Psoas muscle (tissue), 8 donors: Measurements from ENCODE around the gene MECR. TPM values are rescaled to one million over a fixed set of nuclear protein-coding genes. Genes with fewer than 3 reads are reported as not detected.

Experiments
- ATAC-seq, 4 donors: fragments of 200-7000 bp; cut with Tn5 transposase; one replicate each; pipeline ENCODE4 v1.9.1; 2020; ENCODE audit warnings: moderate library complexity in 3 of 4, mild to moderate bottlenecking in 2 of 4
- DNase-seq, 2 donors: peaks; one replicate each; pipeline ENCODE4 v3.0.0-alpha.2; 2020
- H3K27ac ChIP-seq: fragments of 200-600 bp; one replicate; pipeline ENCODE4 v1.8.0; 2022
- H3K27me3 ChIP-seq, 3 donors: fragments of 200-600 bp in 1 of 3; one replicate each; pipeline versions ENCODE4 v1.6.1 to v1.8.0; 2013 to 2022; ENCODE audit warnings: low read length in 2 of 3, mild to moderate bottlenecking in 2 of 3, moderate library complexity in 1 of 3; ENCODE audit not compliant: insufficient read depth in 3 of 3
- H3K36me3 ChIP-seq, 2 donors: fragments of 200-600 bp in 1 of 2; one replicate each; pipeline versions ENCODE4 v1.6.1 to v1.8.0; 2013 to 2022; ENCODE audit warnings: low read depth in 1 of 2, mild to moderate bottlenecking in 1 of 2, moderate library complexity in 1 of 2; ENCODE audit not compliant: insufficient read depth in 1 of 2
- H3K4me1 ChIP-seq: fragments of 200-600 bp; one replicate; pipeline ENCODE4 v1.8.0; 2022
- H3K4me3 ChIP-seq: fragments of 200-600 bp; one replicate; pipeline ENCODE4 v1.8.0; 2022; ENCODE audit warnings: mild to moderate bottlenecking
- H3K9me3 ChIP-seq: fragments of 200-600 bp; one replicate; pipeline ENCODE4 v1.8.0; 2022
- WGBS, 3 donors: extraction: QIAGEN DNeasy Blood & Tissue Kit; methylation state at CpG; one replicate each; pipeline versions ENCODE4 v1.1.6 to v1.1.7; 2013; 5-methylcytosine and 5-hydroxymethylcytosine counted together
- intact Hi-C, 2 donors: fragments of 100-400 bp; cut with DNase I; formaldehyde crosslinking; loops; one replicate each; pipeline versions ENCODE4 v1.11.0 to v1.14.2; 2022
- polyA plus RNA-seq, 3 donors: library from polyadenylated mRNA; stranded (reverse); fragments of 200-250 nt; gene quantifications; one replicate each; pipeline ENCODE4 v1.2.3, GENCODE V29; 2013
- total RNA-seq, 4 donors: library from RNA; stranded (reverse); fragmentation: NEBNext Ultra II Directional in 2 of 4; extraction: Animal tissue kit (Norgen Biotek cat#: 25700) in 2 of 4; gene quantifications; one replicate each; pipeline versions ENCODE4 v1.2.1 to v1.2.4, GENCODE V29; 2021 to 2023
- TF ChIP-seq, protein P1 (sequence below): fragments of 200-600 bp; IDR thresholded peaks from one replicate; pipeline ENCODE4 v1.8.0; 2022; ENCODE audit warnings: antibody characterized with exemption
- donor health status: healthy with polysubstance abuse.
- donor health status: DM: no; HTN: no; CAD: no; lungs with moderate emphysema.
- donor health status: Bipolar disorder and iron deficiency.
- donor health status: healthy.
- donor health status: DM: yes; HTN: yes; CAD: no.
- donor health status: DM: no; HTN: no; CAD: no.
- donor health status: DM: no; HTN: no; CAD: no.
- donor health status: DM: yes; HTN: yes; CAD: no.

The MECR gene
- total and polyA plus RNA-seq, 7 donors, result 22.7 to 42.6 (median 36.8) TPM

DNA sequence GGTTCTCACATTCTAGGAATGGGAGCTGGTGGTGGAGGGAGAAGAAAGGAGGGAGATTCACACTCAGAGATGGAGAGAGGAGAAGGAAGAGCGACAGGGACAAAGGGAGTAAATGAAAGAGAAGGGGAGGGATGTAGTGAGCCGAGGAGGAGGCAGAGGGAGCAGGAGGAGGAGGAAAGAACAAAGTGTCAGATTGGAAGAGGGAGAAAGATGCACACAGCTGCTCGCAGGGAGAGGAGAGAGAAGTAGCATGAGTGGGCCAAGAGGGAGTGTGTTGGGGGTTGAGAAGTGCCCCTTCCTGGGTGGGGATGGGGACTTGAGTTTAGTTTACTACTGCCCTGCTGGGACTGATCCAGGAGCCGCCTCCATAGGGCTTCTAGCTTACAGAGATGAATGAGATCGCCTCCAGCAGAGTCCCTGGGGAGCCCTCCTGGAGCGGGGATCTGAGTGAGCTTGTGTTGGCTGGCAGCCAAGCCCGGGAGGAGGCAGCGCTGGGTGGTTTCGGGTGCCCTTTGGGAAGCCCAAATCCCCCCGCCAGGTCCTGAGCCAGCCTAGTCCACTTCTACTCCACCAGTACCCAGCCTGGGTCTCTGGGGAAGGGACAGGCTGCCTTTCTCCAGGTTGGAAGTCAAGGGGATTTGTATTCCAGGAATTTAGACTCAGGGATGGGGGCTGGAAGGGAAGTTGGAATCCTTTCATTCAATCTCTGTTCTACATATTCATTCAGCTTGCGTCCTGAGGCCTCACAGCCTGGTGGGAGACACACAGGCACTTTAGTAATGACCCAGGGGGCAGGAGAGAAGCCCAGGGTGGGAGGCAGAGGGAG, 26.5 kb upstream of the MECR start:
- ATAC-seq, result no peak
- TF ChIP-seq, protein P1, sequence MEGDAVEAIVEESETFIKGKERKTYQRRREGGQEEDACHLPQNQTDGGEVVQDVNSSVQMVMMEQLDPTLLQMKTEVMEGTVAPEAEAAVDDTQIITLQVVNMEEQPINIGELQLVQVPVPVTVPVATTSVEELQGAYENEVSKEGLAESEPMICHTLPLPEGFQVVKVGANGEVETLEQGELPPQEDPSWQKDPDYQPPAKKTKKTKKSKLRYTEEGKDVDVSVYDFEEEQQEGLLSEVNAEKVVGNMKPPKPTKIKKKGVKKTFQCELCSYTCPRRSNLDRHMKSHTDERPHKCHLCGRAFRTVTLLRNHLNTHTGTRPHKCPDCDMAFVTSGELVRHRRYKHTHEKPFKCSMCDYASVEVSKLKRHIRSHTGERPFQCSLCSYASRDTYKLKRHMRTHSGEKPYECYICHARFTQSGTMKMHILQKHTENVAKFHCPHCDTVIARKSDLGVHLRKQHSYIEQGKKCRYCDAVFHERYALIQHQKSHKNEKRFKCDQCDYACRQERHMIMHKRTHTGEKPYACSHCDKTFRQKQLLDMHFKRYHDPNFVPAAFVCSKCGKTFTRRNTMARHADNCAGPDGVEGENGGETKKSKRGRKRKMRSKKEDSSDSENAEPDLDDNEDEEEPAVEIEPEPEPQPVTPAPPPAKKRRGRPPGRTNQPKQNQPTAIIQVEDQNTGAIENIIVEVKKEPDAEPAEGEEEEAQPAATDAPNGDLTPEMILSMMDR, result no peak
- Histone ChIP-seq H3K27me3 (peaks cover 0 to 2% (median 0%) of the 10 kb centered on the region in 3 donors), H3K36me3 (peaks cover 0 to 6% of the 10 kb centered on the region in 2 donors), H3K27ac (no peak overlapping the region), H3K4me3 (no peak overlapping the region), H3K9me3 (no peaks in the 10 kb centered on the region), H3K4me1 (peaks cover 10% of the 10 kb centered on the region)
- no peak for DNase-seq
- intact Hi-C loops, result loop anchor here in 1 of 2 donors (10.0 kb wide), 1 partner anchor 858 kb away; no protein-coding TSS in a partner anchor
- 47 to 53% (median 52%) methylated on average over 11 of the region's 11 CpGs for WGBS, 3 donors

GRCh38 chr1:29256394-29256793, 25.7 kb upstream of the MECR start:
- Histone ChIP-seq H3K4me3 (no peak overlapping the region), H3K36me3 (no peaks in the 10 kb centered on the region), H3K27me3 (peaks cover 0 to 2% (median 0%) of the 10 kb centered on the region in 3 donors), H3K4me1 (peaks cover 10% of the 10 kb centered on the region), H3K27ac (no peak overlapping the region), H3K9me3 (no peaks in the 10 kb centered on the region)
- intact Hi-C loops, result loop anchor here in 1 of 2 donors (10.0 kb wide), 1 partner anchor 858 kb away; no protein-coding TSS in a partner anchor
- TF ChIP-seq, protein P1, result no peak
- ATAC-seq, result no peak
- no peak for DNase-seq
- 82 to 92% (median 88%) methylated on average over 5 of the region's 5 CpGs for WGBS, 3 donors

GRCh38 chr1:29255134-29255666, 24.5 kb upstream of the MECR start:
- no peak overlapping the region for H3K27ac ChIP-seq
- H3K27me3 ChIP-seq, result peaks cover 0 to 2% (median 0%) of the 10 kb centered on the region in 3 donors
- H3K36me3 ChIP-seq, result no peaks in the 10 kb centered on the region
- 86 to 96% (median 92%) methylated on average over 10 of the region's 10 CpGs for WGBS, 3 donors
- H3K4me3 ChIP-seq, result no peak overlapping the region
- ATAC-seq (no peak), DNase-seq (no peak)
- intact Hi-C loops, result loop anchor here in 1 of 2 donors (10.0 kb wide), 1 partner anchor 860 kb away; no protein-coding TSS in a partner anchor
- TF ChIP-seq, protein P1, result no peak
- H3K9me3 ChIP-seq, result no peaks in the 10 kb centered on the region
- H3K4me1 ChIP-seq, result peaks cover 10% of the 10 kb centered on the region

GRCh38 chr1:29254346-29254745, 23.6 kb upstream of the MECR start:
- peaks cover 0 to 2% (median 0%) of the 10 kb centered on the region in 3 donors for H3K27me3 ChIP-seq
- TF ChIP-seq, protein P1, result no peak
- ATAC-seq, result no peak
- no peak for DNase-seq
- intact Hi-C loops, result loop anchor here in 1 of 2 donors (10.0 kb wide), 1 partner anchor 860 kb away; no protein-coding TSS in a partner anchor
- peaks cover 6% of the 10 kb centered on the region for H3K4me1 ChIP-seq
- H3K36me3 ChIP-seq, result no peaks in the 10 kb centered on the region
- H3K9me3 ChIP-seq, result no peaks in the 10 kb centered on the region
- no peak overlapping the region for H3K27ac ChIP-seq
- H3K4me3 ChIP-seq, result no peak overlapping the region
- WGBS, 3 donors, result 74 to 80% (median 80%) methylated on average over 7 of the region's 7 CpGs
